ENCODE measurements around the gene HCFC1. TPM values are rescaled to one million over a fixed set of nuclear protein-coding genes. Genes with fewer than 3 reads are reported as not detected.

The HCFC1 gene
- total and polyA plus RNA-seq, 2 of the 8 experiments (the other 6 are each of a cell fraction or from before 2014, with no cell fraction given) = 24.9 to 117 TPM

DNA sequence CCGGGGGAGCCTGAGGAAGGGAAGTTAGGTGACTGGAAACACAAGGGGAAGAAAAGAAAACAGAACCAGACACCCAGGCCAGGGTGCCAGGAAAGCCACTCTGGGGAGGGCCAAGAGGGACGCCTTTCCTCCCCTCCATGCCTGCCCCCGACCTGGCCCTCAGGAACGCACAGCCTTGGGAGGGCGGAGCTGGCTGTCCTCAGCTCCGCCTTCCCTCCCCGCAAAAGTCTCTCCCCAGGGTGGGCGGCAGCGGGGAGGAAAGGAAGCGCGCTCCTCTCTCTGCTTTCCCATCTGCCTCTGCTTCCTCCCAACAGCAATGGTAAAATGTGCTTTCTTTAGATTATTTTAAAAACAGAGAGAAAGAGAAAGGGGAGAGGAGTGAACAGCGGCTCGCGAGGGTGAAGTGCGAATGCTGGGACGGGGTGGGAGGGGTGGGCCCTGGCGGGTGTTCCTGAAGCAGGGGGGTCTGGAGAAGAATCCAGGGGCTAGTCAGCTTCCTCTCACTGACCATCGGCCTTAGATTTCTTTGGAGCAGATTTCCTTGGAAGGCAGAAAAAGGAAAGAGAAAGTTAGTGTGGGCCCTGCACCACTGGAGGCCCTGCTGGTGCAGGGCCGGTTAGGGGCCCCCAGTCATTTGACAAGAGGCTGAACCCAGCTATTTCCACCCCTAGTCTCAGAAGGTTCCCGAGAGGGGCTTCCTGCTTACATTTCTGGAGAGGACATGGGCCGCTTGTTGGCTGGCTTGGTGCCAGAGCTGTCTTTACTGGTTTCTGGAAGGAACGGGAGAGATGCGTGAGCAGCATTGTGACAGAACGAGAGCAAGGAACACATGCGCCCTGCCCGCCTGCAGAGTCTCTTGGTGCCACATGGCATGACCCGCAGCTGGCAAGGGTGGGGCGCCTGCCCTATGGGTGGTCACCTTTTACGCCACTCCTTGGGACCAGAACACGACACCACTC, 22.5 kb downstream of the HCFC1 start (continued):
- TF ChIP-seq RXRA (IDR thresholded peaks at IDR 0.05; ENCODE audit: insufficient read depth, low read depth, low read length) (no peak), GABPA (IDR thresholded peaks at IDR 0.05; ENCODE audit: borderline replicate concordance, insufficient read depth, low read length) (no peak), SIX5 (IDR thresholded peaks at IDR 0.05; ENCODE audit: low read depth, low read length) (no peak), HDAC2 (IDR thresholded peaks at IDR 0.05; ENCODE audit: borderline replicate concordance in 1 of 2, low read depth in 2 of 2, low read length in 2 of 2) (no peak), ASH2L (IDR thresholded peaks at IDR 0.05; ENCODE audit: low read length) (no peak)
